Measurements from ENCODE around the gene SOX10. TPM values are rescaled to one million over a fixed set of nuclear protein-coding genes. Genes with fewer than 3 reads are reported as not detected.
"Not testable (repeated sequence)": the region's sequence is repeated elsewhere in the genome, so short reads cannot be mapped to it uniquely, and the experiment has no call there.

Gene SOX10
- total RNA-seq, 1 donor from 2014 or later: 179 TPM

DNA sequence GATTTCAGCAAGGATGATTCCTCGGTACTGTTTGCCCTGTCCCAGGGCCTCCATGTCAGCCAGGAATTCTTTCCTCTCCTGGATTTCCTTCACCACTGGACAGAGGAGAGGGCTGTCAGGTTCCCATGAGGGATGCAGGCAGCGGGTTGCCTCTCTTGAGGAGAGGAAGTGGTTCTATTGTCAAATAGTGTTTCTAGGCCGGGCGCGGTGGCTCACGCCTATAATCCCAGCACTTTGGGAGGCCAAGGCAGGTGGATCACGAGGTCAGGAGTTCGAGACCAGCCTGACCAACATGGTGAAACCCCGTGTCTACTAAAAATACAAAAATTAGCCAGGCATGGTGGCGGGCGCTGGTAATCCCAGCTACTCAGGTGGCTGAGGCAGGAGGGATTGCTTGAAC, 39.9 kb downstream of the SOX10 start:
- DNase-seq (ENCODE audit: low spot score); ATAC-seq; intact Hi-C loops (cut with DNase I): not testable (repeated sequence)

DNA sequence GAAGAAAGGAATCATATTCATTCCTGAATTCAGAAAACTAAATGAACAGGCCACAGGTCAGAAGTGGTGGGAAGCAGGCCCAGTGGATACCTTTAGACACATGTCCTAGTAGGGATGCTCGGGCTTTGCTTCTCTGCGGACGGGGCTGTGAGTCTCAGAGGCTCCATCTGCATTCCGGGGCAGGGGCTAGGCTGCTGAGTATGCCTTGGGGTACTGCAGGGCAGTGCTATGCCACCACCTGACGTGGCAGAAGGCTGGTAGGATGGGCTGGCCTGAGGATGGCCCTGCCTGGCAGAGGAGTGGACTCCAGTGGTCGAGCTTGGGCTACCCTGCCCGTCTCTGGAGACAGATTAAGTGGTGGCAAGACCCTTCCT, 40.5 kb downstream of the SOX10 start:
- ATAC-seq: no peak
- DNase-seq (ENCODE audit: low spot score): no peak
- intact Hi-C loops (cut with DNase I): no loop called here

DNA sequence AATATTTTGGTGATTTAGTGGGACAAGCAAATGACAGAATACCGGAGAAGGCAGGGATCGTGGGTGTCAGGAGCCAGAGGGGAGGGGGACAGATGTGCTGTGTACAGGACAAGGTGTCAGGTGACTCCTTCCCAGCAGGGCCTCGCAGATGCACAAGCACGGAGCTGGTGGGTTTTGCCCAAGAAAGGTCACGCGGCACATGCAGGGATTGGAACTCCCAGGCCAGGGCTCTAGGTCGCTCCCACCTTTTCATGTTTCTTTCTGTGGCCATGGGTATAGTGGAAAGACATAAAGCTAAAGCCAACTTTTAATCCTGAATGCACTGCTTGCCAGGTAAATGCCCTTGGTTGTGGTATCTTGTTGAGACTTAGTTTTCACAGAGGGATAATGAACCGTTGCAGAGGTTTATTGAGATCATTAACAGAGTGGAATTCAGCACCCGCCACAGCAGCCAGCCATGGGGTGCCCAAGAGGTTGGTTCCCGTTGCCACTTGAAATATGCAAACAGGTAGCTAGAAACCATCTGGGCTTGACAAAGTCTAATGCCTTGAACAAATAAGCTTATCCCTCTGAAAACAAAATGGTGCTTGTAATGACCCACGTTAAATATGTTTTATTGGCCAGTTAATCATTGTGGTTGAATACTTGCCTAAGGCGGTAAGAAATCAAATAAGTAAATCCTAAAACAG, 41.1 kb downstream of the SOX10 start:
- DNase-seq (ENCODE audit: low spot score): no peak
- no peak for ATAC-seq
- intact Hi-C loops (cut with DNase I): no loop called here

DNA sequence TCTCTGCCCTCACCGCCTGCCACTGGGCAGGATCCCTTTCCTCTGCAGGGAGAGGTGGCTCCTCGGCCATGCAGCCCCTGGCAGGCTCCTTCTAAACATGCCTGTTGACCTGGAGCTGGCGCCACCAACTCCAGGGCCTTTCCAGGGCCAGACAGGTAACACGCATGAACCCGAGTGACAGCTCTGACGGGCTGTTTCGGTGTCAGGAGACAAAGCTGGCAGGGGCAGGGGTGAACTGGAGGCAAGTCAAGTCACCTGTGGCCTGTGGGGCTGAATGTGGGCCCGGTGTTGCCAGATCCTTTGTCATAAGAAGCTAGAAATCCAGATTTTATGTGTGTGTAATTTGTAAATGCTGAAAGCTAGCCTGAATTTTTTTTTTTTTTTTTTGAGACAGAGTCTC, 42.2 kb downstream of the SOX10 start:
- intact Hi-C loops (cut with DNase I): no loop called here
- no peak for DNase-seq (ENCODE audit: low spot score)
- ATAC-seq: no peak

DNA sequence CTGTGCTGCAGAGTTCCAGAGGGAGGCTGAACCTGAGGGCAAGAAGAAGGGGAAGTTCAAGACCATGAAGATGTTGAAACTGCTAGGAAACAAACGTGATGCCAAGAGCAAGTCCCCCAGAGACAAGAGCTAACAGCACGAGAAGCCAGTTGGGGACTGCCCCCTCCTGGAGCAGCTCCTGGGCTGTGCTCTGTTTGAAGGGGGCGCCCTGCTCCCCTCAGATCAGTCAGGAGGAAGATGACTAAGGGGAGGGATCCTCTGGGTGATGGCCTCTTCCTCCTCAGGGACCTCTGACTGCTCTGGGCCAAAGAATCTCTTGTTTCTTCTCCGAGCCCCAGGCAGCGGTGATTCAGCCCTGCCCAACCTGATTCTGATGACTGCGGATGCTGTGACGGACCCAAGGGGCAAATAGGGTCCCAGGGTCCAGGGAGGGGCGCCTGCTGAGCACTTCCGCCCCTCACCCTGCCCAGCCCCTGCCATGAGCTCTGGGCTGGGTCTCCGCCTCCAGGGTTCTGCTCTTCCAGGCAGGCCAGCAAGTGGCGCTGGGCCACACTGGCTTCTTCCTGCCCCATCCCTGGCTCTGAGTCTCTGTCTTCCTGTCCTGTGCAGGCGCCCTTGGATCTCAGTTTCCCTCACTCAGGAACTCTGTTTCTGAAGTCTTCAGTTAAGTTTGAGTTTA, 43.5 kb downstream of the SOX10 start:
- intact Hi-C loops (cut with DNase I): no loop called here
- ATAC-seq (peak; percentile 77), DNase-seq (ENCODE audit: low spot score) (no peak)

DNA sequence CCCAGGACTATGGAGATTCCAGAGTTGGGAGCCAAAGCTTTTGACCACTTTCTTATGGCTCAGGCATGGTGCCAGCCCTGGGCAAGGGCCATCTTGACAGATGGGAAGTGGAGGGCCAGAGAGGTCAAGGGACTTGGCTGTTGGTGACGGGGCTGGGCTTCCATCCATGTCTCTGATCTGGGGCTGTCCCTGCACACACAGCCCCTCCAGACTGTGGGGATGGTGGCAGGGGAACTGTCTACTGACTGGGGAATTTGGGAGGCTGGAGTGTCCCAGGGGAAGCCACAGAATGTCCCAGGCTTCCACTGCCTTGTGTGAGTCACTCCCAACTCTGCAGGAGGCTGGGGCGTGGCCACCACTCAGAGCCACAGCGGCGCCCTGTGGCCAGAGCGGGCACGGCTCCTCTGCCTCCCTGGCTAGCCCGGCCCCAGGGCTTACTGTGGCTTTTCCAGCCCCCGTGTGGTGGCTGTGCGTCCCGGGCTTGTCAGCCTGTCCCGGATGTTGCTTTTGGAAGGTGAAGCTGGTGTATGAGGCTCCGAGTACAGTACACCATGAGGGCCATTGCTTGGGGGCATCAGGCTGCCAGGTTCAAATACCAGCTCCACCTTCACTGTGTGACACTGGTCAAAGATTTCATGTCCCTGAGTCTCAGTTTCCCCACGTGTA, 50.5 kb downstream of the SOX10 start:
- peak; percentile 89 for DNase-seq (ENCODE audit: low spot score)
- intact Hi-C loops (cut with DNase I): loop anchor here (10.0 kb wide), 1 partner anchor 49 kb away; no protein-coding TSS in a partner anchor
- peak; percentile 94 for ATAC-seq

DNA sequence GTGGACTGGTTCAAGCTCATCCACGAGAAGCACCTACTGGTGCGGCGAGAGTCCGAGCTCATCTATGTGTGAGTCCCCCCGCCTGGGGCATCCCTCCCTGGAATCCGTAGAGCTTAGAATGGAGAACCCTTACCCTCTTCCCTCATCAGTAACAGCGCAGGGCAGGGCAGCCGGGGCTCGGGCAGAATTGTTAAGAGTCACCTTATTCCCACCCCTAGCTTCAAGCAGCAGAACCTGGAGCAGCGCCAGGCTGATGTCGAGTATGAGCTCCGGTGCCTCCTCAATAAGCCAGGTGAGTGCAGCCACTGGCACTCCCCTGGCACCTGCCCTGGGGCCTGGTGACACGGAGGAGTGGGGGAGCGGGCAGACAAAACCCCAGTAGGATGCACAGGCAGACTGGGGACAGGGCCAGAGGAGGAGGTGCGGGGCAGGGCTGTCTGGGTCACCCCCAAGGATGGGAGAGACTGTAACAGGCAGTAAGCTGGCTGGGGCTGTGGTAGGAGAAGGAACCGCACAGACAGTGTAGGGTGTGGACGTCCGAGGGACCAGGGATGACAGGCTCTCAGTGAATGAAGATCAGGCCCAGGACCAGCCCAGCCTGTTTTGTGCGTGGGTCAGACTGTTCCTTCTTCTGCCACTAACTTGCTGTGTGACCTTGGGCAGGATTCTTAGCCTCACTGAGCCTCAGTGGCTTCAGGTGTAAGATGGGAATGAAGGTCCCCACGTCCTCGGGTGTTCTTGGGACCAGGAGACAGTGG, 51.4 kb downstream of the SOX10 start:
- intact Hi-C loops (cut with DNase I): loop anchor here (10.0 kb wide), 1 partner anchor 48 kb away; no protein-coding TSS in a partner anchor
- DNase-seq (ENCODE audit: low spot score) (no peak), ATAC-seq (peak; percentile 2)

DNA sequence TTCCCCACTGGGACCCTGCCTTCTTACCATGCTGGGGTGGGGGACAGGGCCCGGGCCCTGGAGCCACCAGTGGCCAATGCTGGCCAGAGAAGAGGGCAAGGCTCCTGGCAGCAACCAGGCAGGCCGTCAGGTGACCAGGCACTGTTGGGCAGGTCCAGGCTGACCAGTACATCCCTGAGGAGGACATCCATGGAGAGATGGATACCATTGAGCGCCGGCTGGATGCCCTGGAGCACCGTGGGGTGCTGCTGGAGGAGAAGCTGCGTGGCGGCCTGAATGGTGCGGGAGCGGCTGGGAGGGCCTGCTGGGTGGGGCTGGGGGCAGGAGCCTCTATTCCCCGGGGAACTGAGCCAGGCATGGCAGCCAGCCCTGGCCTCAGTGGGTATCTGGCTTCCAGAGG, 52.0 kb downstream of the SOX10 start:
- ATAC-seq (no peak), DNase-seq (ENCODE audit: low spot score) (no peak)
- intact Hi-C loops (cut with DNase I): loop anchor here (10.0 kb wide), 1 partner anchor 48 kb away; no protein-coding TSS in a partner anchor

DNA sequence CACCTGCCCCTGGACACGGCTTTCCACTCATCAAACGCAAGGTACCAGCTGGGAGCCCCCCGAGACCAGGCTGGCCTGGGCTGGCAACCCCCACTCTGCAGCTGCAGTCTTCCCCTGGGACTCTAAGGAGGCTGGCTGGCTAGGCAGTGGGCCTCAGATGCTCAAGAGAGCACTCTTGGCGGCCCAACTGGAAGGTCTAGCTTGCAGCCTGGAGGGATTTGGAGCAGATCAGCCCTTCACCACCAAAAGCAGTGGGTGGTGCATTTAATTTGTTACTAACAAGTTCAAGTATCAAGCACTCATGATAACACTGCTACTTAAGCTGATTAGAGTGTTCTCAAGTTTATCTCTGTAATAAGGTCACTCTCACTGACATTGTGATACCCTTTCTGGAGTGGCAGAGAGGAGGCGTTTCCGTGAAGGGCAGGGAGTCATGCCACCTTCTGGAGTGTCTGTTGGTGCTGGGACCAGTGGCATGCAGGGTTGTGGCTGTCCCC, 52.4 kb downstream of the SOX10 start:
- ATAC-seq (no peak), DNase-seq (ENCODE audit: low spot score) (no peak)
- intact Hi-C loops (cut with DNase I): loop anchor here (10.0 kb wide), 1 partner anchor 47 kb away; no protein-coding TSS in a partner anchor

DNA sequence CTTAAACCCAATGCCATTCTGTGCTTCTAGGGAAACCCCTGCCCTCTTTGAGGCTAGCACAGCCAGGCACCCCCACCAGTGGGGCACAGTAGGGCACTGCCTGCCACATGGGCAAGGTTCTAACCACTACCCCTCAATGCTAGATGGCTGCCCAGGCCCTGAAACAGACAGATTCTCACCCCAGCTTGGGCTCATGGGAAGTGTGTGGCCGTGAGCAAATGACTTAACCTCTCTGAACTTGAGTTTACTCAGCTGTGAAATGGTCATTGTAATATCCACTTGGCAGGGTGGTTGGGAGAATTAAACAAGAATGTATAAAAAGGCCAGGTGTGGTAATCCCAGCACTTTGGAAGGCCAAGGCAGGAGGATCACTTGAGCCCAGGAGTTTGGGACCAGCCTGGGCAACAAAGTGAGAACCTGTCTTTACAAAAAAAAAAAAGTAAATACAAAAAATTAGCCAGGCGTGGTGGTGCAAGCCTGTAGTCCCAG, 53.4 kb downstream of the SOX10 start:
- no peak for ATAC-seq
- intact Hi-C loops (cut with DNase I): loop anchor here (10.0 kb wide), 1 partner anchor 46 kb away; no protein-coding TSS in a partner anchor
- no peak for DNase-seq (ENCODE audit: low spot score)

DNA sequence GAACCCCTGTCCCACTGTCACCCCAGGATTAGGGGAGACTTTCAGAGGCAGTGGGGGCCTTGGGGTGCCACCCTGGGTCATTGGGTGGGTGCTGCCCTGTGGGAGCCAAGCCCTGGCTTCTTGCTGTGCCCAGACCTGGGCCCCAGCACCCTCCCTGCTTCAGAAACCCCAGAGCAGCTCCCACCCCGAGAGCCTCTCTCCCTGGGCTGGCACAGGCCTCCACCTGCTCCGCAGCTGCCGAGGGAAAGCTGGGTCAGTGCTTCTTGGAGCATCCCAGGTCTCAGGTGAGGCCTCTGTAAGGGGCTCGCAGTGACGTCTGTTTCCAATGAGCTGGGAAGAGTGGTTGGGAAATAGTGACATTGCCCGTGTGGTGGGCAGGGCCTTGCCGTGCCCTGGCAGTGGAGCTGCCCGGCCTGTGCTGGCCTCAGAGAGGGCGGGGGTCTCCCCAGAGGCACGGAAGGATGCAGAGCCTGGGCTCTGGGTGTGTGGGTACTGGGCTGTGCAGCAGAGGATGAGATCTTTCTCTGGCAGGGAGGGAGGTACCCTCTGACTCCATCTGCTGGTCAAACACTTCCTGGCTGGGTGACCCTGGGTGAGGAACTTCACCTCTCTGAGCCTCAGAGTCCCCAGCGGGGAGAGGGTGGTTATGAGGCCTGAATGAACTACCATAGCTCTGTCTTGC, 53.9 kb downstream of the SOX10 start:
- ATAC-seq: peak; percentile 48
- no peak for DNase-seq (ENCODE audit: low spot score)
- intact Hi-C loops (cut with DNase I): loop anchor here (10.0 kb wide), 1 partner anchor 46 kb away; no protein-coding TSS in a partner anchor

DNA sequence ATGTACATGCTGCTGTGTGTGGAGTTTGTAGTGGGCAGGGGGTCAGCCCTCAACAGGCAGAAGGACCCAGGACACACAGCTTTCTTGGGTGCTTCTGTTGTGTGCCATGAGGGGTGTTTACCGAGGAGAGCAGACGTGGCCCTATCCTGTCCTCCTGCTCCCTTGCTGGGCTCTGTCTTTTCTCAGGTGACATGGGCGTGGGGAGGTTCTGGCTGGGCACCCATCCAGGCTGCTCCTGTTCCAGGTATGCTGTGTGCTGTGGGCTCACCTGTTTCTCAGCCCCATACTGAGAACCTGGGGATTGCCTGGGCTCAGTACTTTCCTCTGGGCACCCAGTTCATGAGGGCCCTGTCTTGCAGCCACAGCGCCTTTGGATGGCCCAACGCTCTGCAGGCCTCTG, 55.0 kb downstream of the SOX10 start:
- intact Hi-C loops (cut with DNase I): no loop called here
- DNase-seq (ENCODE audit: low spot score) (no peak), ATAC-seq (no peak)

DNA sequence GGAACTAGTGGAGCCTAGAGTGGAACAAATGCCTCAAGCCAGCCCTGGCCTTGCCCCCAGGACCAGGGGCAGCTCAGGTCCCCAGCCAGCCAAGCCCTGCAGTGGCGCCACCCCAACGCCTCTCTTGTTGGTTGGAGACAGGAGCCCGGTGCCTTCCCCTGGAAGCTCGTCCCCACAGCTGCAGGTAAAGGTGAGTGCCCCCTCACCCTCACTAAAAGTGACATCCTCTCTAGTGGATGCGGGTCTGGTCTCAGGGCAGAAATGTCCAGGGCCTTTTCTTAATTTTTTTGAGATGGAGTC, 56.8 kb downstream of the SOX10 start:
- intact Hi-C loops (cut with DNase I): no loop called here
- DNase-seq (ENCODE audit: low spot score) (no peak), ATAC-seq (no peak)

DNA sequence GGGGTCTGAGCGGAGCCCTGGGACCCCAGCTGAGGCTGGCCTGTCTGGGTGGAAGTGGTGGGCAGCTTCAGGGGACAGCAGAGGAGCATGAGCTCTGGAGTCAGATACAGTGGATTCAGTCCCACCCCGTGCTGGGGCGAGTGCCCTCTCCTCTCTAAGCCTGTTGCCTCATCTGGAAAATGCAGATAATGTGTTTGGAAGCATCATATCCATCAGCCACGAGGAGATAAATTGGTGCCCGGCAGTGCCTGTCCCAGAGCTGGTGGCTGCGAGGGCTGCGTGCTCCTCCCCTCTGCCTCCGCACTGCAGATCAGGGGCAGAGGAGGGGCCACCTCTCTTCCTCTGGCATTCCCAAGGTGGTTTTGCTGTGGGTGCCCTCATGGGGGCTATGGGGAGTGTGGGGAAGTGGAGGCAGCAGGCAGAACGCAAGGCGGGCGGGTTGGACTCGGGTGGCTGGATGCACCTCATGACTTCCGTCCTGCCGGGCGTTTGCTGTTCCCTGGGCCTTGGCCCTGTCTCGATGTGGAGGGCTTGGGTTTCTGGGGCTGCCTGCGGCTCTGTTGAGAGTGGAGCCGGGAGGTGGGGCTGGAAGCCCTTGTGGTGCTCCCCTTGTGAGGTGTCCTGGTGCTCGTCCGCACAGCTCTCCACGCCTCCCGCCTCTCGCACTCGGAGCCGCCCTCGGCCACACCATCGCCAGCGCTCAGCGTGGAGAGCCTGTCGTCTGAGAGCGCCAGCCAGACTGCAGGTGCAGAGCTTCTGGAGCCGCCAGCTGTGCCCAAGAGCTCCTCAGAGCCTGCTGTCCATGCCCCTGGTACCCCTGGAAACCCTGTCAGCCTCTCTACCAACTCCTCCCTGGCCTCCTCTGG, 57.4 kb downstream of the SOX10 start:
- DNase-seq (ENCODE audit: low spot score): no peak
- intact Hi-C loops (cut with DNase I): no loop called here
- ATAC-seq: no peak

DNA sequence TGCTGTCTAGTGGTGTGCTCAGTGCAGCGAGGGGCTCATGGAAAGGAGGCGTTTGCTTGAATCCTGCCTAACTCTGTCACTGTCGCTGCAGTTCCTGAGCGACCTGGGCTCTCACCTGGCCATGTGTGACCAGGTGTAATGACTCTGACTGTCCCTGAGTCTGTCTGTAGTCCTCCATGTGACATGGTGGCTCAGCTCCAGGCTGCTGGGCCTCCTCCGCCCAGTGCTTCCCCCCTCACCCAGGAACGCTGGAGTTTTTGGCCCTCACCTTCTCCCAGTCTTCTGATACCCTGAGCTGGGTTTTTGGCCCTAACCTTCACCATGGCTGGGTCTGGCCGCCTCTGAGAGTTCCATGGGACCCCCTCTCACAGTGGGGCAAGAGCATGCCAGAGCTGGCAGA, 58.0 kb downstream of the SOX10 start:
- intact Hi-C loops (cut with DNase I): no loop called here
- ATAC-seq: no peak
- no peak for DNase-seq (ENCODE audit: low spot score)

DNA sequence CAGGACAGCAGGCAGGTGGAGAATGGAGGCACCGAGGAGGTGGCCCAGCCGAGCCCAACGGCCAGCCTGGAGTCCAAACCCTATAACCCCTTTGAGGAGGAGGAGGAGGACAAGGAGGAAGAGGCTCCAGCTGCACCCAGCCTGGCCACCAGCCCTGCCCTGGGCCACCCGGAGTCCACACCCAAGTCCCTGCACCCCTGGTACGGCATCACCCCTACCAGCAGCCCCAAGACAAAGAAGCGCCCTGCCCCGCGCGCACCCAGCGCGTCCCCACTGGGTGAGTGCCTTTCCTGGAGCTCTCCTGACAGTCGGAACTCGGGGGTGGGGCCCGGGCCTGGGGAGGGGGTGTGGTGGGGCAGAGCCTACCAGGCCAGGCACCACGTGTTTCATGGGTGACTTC, 58.6 kb downstream of the SOX10 start:
- ATAC-seq: no peak
- no peak for DNase-seq (ENCODE audit: low spot score)
- intact Hi-C loops (cut with DNase I): no loop called here

DNA sequence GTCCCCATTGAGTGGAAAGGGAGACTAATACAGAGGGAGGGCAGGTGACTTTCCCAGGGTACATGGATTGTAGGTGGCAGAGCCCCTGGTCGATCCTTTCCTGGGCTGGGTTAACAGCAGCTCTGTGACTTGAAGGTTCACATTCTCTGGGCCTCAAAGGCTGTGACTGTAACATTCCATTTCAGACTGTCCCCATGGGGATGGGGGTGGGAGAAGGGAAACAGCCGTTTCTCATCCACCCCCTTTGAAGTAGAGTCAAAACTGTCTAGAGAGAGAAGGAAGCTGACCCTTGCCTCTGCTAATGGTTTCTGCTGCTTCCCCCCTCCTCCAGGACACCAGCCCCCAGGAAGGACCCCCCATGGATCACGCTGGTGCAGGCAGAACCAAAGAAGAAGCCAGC, 59.0 kb downstream of the SOX10 start:
- no peak for ATAC-seq
- intact Hi-C loops (cut with DNase I): no loop called here

More for the DNA sequence above, 59.0 kb downstream of the SOX10 start:
- no peak for DNase-seq (ENCODE audit: low spot score)
